Epithelial cell of prostate (primary cell): ENCODE measurements around the gene RIPK4.
"Not testable (repeated sequence)": the region's sequence is repeated elsewhere in the genome, so short reads cannot be mapped to it uniquely, and the experiment has no call there.

Experiments
- DNase-seq: peaks from one replicate; pipeline ENCODE4 v3.0.0-alpha.2; 2011; ENCODE audit warnings: low read depth, low spot score
- H3K27ac ChIP-seq: fragments of 450-650 bp; 2 replicates; pipeline ENCODE4 v1.5.1; 2017; ENCODE audit warnings: mild to moderate bottlenecking

RIPK4 gene

DNA sequence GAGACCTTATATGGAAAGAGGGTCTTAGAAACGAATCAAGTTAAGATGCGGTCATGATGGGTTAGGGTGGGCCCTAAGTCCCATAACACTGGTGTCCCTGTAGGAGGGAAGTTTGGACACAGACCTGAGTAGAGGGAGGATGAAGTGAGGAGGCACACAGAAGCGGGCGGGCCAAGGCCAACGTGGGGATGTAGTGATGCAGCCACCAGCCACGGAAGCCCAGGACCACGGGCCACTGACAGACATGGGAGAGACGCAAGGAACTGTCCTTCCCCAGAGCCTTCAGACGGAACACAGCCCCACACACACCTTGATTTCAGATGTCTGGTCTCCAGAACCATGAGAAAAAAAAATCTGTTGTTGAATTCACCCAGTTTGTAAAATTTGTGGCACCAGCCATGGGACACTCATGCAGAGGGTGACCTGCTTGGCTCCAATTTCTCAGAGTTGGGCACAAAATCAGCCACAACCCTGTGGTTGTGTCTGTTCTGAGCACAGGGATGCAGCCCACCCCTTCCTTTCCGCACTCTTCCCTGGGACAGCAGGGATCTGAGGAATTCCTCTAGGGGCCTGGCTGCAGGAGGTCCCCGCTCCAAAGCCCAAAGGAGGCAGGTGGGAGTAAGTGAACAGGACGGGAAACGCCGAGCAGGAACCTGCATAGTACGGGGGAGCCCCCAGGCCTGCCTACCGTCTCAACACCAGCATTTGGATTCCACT is 61.1 kb downstream of the RIPK4 start:
- no peak for DNase-seq
- no peak overlapping the region for H3K27ac ChIP-seq

DNA sequence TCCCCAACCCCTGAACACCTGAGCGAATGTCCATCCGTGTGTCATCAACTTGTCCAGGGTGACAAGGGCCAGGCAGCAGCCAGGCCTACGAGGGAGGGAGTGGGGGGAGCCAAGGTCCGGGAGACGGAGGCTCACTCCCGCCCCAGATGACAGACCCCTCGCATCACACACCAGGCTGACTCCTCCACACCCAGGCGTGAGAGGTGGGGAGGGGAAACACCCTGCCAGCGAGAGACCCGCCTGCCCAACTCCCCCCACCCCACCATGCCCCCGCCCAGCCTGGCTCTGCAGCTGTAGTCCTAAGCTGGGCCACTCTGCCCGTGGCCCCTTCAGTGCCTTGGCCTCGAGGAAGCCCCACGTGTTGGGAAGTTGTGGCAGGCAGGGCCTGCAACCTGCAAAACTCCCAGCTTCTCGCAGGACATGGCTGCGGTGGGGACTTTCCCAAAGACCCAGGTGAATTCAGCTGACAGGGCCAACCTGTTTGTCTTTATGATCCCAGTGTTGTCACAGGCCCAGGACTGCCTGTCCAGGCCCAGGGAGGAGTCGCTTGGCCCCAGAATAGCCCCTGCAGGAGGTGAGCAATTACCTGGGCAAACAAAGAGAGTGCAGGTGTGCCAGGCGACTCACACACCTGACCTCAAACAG is 62.9 kb downstream of the RIPK4 start:
- DNase-seq: peak; percentile 74
- no peak overlapping the region for H3K27ac ChIP-seq

- DNase-seq: no peak
- no peak overlapping the region for H3K27ac ChIP-seq
These were observed 65.1 kb downstream of the RIPK4 start for GRCh38 chr21:41701749-41702148.

GRCh38 chr21:41699311-41699710 is 67.5 kb downstream of the RIPK4 start:
- DNase-seq: no peak
- no peak overlapping the region for H3K27ac ChIP-seq

DNA sequence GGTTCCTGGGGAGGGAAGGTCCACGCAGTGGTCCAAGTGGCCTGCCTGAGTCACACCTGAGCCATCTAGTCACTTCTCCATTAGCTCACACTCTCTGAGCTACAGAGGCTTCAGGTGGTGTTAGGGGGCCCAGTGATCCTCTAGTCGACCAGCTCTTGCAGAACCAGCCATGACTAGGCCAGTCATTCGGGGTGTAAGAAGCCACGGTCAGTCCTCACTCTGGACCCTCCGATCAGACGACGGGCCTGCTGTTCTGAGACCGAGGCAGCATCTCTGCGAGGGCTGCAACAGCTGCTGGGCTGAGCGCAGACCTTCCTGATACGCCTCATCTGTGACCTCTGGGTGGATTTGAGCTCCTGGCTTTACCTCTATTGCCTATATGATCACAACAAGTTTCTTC is 68.8 kb downstream of the RIPK4 start:
- no peak overlapping the region for H3K27ac ChIP-seq
- no peak for DNase-seq

DNA sequence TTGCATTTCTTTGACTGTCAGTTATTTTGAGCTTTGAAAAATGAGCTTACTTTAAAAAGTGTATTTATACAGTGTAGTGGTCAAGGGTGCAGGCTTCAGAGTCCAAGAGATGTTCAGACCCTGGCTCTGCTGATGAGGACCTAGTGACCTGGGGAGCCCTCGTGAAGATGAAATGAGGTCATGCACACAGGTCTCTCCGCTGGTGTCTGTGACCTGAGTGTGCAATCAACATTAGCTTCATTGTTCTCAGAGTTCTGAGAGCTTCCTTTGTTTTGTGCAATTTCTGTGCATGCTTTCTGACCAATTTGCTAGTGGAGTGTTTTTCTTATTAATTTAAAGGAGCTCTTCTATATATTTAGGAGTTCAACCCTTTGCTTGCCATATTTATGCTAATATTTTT is 71.3 kb downstream of the RIPK4 start:
- H3K27ac ChIP-seq: no peak overlapping the region
- no peak for DNase-seq

- not testable (repeated sequence) for H3K27ac ChIP-seq
These were observed 72.8 kb downstream of the RIPK4 start for GRCh38 chr21:41694042-41694441.

DNA sequence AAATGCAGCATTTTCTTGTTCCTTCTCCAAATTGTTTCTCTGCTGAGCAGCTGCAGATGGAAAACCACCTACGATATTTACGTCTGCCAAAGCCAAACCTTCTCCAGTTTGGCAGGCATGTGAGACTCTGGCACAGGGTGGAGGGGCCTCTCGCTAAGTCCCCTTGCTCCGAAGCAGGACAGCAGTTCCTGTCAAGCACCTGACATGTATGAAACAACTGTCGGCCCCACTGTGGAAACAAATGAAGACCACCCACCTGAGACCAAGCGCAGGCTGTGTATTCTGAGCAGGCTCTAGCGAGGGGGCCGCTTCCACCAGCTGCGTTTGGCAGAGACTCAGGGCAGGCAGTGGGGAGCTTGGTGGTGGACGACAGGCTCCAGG is 74.7 kb downstream of the RIPK4 start:
- H3K27ac ChIP-seq: no peak overlapping the region
- DNase-seq: no peak

More at GRCh38 chr21:41694042-41694441, 72.8 kb downstream of the RIPK4 start:
- DNase-seq: not testable (repeated sequence)

DNA sequence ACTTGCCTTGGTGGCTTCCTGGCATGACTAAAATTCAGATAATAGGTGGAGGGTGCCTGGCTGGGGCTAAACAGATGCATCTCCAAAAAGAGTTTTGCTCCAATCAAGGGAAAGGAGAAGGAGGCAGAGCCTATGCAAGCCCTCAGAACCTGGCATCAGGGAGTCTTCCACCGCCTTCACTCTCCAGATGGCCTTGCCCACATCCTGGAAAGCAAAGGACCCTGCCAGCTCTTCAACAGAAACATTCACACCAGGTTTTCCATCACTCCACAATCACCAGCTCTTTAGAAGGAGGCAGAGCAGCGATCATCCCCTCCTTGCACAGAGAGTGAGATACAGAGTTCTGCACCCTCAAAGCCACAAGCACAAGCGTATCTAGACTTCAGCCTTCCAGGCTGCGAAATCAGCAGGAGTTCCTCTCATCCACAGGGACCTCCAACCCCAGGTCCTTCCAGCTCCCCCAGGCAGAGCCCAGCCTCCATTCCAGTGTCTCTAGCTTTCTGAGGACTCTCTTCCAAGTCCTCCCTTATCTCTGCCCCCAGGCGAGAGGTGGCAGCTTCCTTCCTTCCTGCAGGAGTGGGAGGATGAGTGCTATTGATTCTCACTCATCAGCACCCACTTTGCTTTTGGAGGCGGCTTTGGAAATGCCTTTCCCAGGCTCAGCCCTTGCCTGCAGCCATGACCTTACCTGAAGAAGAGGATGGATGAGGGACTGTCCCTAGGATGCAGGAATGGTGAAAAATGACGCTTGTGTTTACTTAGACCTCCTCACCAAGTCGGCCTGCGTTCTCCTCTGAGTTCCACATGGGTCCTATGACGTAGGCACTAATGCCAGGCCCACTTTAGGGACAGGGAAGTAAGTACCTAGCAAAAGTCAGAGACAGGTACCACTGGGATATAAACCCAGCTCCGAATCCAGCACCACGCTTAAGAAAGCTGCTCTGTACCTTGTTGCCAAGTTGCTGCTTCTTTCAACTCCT is 75.4 kb downstream of the RIPK4 start:
- no peak overlapping the region for H3K27ac ChIP-seq
- no peak for DNase-seq
